Fibroblast of mammary gland (primary cell): ENCODE measurements around the gene EYA2.

ENCODE experiments used
- DNase-seq: peaks from one replicate; pipeline ENCODE4 v3.0.0-alpha.2; 2010; ENCODE audit warnings: low read depth
- H3K4me3 ChIP-seq: 2 replicates; pipeline ENCODE4 v1.5.1; 2011; ENCODE audit warnings: low read depth, mild to moderate bottlenecking, low read length, moderate library complexity; ENCODE audit not compliant: control insufficient read depth
- TF ChIP-seq, protein P1 (sequence below): conservative IDR thresholded peaks from 2 replicates; pipeline ENCODE4 v1.5.1; 2011; ENCODE audit warnings: low read depth, low read length, inconsistent platforms; ENCODE audit not compliant: control insufficient read depth, insufficient read depth

The EYA2 gene

DNA sequence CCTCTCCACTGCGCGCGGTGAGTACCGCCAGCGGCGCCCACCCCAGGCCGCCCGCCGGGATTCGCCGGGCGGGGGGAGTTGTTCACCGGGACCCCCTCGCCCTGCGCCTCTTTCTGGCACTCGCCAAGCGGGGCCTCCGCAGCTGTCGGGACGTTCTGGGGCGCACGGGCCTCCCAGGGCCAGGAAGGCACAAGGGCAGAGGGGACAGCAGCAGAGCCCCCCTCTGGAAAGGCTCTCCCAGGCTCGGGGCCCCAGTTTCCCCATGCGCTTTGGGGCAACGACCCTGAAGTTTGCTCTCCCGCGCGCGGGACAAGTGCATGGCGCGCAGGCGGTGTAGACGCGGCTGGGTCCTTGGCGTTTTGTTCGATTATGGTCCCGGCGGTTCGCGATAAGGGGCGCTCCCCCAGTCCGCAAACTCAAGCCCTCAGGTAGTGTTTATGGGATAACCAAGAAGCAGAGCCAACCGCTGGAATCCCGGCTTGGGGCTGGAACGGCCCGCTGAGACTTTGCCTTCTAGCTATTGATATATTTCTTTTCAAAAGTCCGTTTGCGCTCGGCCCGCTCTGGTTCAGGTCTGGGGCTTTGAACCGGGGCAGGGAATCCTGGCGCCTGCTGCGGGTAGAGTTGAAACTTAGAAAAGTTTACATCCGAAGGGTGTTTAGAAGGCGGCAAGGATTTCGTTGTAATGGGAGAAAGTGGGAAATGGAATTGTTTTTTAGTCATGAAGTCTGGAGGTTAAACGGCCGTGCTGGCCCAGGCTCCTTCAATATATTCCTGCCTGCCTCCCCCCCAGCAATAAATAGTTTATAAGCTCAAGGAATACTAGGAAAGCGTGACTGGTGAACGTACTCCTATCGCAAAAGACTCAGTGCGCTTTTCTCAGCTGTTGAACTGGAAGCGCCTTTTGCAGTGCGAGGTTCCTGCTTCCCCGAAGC lies 595 bp downstream of the EYA2 start:
- peak; percentile 10 for DNase-seq
- TF ChIP-seq, protein P1, sequence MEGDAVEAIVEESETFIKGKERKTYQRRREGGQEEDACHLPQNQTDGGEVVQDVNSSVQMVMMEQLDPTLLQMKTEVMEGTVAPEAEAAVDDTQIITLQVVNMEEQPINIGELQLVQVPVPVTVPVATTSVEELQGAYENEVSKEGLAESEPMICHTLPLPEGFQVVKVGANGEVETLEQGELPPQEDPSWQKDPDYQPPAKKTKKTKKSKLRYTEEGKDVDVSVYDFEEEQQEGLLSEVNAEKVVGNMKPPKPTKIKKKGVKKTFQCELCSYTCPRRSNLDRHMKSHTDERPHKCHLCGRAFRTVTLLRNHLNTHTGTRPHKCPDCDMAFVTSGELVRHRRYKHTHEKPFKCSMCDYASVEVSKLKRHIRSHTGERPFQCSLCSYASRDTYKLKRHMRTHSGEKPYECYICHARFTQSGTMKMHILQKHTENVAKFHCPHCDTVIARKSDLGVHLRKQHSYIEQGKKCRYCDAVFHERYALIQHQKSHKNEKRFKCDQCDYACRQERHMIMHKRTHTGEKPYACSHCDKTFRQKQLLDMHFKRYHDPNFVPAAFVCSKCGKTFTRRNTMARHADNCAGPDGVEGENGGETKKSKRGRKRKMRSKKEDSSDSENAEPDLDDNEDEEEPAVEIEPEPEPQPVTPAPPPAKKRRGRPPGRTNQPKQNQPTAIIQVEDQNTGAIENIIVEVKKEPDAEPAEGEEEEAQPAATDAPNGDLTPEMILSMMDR: no peak
- H3K4me3 ChIP-seq: no peak overlapping the region

DNA sequence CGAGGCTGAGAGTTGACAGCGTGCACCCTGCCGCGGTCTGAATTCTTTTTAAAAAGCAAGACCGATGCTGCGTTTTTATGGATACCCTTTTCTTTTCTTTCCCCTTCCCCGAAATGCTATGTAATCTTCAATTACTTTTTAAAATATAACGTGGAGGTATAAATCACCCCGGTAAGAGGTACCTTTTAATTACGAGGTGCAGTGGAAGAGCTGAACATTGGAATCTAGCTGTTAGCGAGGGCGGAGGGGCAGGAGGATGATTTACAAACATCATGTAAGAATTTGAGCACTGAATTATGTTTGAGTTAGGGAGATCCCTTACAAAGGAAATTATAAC lies 1.2 kb downstream of the EYA2 start:
- TF ChIP-seq, protein P1: no peak
- no peak for DNase-seq
- no peak overlapping the region for H3K4me3 ChIP-seq

DNA sequence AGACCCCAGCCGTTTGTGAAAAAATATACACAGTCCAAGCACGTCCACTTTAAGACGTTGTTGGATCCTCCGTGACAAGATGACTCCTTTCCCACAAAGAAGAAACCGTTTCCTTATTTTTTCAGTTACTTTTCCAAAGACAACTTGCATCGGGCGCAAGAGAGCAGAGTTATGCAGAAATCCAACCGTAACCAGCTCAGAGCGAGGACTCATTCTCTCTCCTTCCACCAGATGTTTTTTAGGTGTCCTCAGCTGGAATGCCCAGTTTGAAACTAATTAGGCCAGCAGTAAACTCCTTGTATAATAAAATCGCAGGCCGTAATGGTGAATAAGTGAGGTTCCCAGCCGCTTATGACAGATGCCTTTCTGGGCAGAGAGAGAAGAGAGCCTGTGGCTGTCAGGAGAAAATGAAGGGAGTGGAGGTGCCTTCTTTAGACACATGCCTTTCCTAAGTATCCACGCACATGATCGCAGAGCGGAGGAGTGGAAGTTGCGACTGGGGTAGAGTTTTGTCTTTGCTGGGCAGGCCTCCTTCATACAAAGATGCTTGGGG lies 2.8 kb downstream of the EYA2 start:
- H3K4me3 ChIP-seq: no peak overlapping the region
- TF ChIP-seq, protein P1: no peak
- DNase-seq: no peak

DNA sequence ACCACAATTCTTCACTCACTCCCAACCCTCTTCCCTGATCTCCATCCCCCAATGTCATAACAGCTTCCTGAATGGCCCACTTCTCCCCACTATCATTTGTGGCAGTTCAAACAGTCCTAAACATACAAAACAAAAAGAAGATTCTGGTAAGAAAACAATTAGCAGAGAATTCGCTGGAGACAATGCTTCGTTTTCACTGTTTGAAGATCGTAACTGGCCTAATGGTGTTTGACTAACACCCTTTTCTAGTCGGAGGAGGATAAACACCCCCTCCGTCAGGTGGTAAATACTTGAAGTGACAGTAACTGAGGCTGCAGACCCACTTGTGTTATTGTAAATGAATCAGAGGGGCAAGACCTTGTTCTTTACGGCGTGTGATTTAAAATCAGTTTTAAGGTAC lies 3.8 kb downstream of the EYA2 start:
- no peak overlapping the region for H3K4me3 ChIP-seq
- TF ChIP-seq, protein P1: no peak
- DNase-seq: no peak

DNA sequence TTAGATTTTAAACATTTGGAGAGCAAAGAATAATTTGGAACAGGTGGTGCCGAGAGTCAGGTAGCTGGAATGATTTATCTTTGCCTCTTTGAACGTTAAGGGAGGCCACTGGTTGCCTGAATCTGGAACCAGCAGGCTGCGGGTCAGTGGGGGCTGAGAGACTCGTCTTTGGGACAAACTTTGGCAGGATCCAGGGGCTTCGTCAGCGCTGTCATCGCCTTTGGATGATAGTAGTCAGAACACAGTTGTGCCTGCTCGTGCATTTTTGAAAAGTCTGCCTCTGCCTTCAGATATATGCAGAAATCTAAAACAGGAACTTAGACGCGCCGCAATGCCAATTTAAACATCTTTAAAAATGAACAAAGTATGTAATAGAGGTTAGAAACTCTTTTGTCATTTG lies 5.0 kb downstream of the EYA2 start:
- TF ChIP-seq, protein P1: no peak
- no peak for DNase-seq
- H3K4me3 ChIP-seq: no peak overlapping the region

DNA sequence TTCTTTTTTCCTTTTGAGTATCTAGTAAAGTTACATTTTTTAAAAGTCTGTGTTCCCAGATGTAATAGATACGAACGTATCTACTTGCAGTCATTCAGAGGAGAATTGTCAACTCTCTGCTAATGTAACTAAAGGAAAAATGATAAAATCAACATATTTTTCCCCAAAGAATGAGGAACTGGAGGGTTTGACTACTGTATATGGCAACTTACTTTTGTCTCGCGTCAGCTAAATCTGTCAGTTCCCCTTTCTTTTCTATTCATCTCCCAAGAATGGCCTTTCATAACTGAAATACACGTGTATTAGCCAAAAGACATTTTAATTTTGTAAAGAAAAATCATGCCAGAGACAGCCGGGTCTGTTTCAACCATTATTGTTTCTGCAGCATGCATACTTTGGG lies 5.4 kb downstream of the EYA2 start:
- TF ChIP-seq, protein P1: no peak
- no peak for DNase-seq
- no peak overlapping the region for H3K4me3 ChIP-seq
